Measurements from ENCODE around the gene GJD3. TPM values are rescaled to one million over a fixed set of nuclear protein-coding genes. Genes with fewer than 3 reads are reported as not detected.
A peak's percentile ranks its signal among the peaks of the same experiment; 100 is the strongest.
"Not testable (repeated sequence)": the region's sequence is repeated elsewhere in the genome, so short reads cannot be mapped to it uniquely, and the experiment has no call there.

Gene GJD3, protein sequence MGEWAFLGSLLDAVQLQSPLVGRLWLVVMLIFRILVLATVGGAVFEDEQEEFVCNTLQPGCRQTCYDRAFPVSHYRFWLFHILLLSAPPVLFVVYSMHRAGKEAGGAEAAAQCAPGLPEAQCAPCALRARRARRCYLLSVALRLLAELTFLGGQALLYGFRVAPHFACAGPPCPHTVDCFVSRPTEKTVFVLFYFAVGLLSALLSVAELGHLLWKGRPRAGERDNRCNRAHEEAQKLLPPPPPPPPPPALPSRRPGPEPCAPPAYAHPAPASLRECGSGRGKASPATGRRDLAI
- total RNA-seq (1 to 10 TPM in 1 of 5 donors, under 1 TPM in 1, not detected in 3; 0.55 to 1.2 TPM), polyA plus RNA-seq (not detected)
- long read RNA-seq, donor 1 = 0 reads
- long read RNA-seq, donor 2, partial matches to known transcripts = 0 of 2 reads
- long read RNA-seq, donor 2, other reads (novel, unspliced or antisense) = 0 of 2 reads
- long read RNA-seq, donor 3, partial matches to known transcripts = 0 of 1 reads
- long read RNA-seq, donor 3, other reads (novel, unspliced or antisense) = 0 of 1 reads
- long read RNA-seq, donor 4 = 0 reads
- long read RNA-seq, donor 5, partial matches to known transcripts = 0 of 2 reads
- long read RNA-seq, donor 5, other reads (novel, unspliced or antisense) = 0 of 2 reads
- long read RNA-seq, donor 6, transcript GJD3-201 (1 exons, 885 nt) = major isoform, 7 of 7 reads
- long read RNA-seq, donor 6, partial matches to known transcripts = 0 of 7 reads
- long read RNA-seq, donor 6, other reads (novel, unspliced or antisense) = 0 of 7 reads
- long read RNA-seq, donor 7, partial matches to known transcripts = 0 of 2 reads
- long read RNA-seq, donor 7, other reads (novel, unspliced or antisense) = 0 of 2 reads
- long read RNA-seq, donor 8, partial matches to known transcripts = 0 of 1 reads
- long read RNA-seq, donor 8, other reads (novel, unspliced or antisense) = 0 of 1 reads
- long read RNA-seq, donor 9 = 0 reads
- long read RNA-seq, donor 10, partial matches to known transcripts = 0 of 1 reads
- long read RNA-seq, donor 10, other reads (novel, unspliced or antisense) = 0 of 1 reads

DNA sequence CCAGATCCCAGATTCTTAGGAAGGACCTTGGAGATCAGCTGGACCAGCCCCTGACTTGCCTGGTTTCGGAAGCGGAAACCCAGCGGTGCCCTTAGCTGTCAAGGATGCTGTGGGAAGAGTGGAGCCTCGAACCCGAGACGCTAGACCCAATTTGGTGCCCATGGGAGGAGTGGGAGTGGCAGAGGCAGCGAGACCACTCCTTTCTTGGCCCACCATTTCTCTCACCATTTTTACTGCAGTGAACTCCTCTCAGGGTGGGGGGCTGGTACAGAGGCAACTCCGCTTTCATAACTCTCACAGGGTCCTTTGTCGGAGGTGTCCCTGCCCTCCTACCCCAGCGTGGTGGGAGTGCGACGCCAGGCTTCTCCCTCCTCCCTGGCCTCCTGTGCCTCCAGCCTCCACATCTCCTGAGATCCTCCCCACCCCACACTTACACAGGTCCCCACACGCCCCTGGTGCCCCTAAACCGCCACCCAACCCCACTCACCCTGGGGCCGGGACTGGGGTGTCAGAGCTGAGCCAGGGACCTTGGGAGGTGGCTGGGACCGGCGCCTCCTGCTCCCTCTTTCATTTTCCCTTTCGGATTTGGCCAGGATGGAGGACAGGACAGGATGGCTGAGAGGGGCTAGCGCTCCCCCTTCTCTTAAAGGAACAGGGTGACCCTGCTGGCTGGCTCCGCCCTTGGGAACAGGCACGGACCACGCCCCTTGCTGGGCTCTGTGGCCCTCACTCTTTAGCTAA is at the start of gene GJD3:
Gene GJD3, minus strand, starts transcription at position 617 of the 741 bp plus-strand sequence. CDS start 922 bp downstream, outside the sequence.
- Histone ChIP-seq H3K27ac (peak within 1 kb of the TSS in 1 of 5 donors; percentile 35), H3K4me1 (peaks cover 9 to 28% (median 22%) of the 10 kb centered on the region in 4 donors), H3K36me3 (no peaks in the 10 kb centered on the region), H3K4me3 (peak within 1 kb of the TSS; percentile 54 to 79 (median 62)), H3K27me3 (peaks cover 0 to 28% (median 0%) of the 10 kb centered on the region in 3 donors), H3K9me3 (no peaks in the 10 kb centered on the region)
- DNase-seq = peak in 1 of 2 donors; percentile 44
- 54 to 69% (median 61%) methylated on average over 20 to 22 of the region's 22 CpGs for WGBS, 5 donors
- TF ChIP-seq EP300 (IDR thresholded peaks at IDR 0.05) (no peak), POLR2AphosphoS5 (IDR thresholded peaks at IDR 0.05) (no peak), POLR2A (IDR thresholded peaks at IDR 0.05) (no peak)
- TF ChIP-seq, protein P1, sequence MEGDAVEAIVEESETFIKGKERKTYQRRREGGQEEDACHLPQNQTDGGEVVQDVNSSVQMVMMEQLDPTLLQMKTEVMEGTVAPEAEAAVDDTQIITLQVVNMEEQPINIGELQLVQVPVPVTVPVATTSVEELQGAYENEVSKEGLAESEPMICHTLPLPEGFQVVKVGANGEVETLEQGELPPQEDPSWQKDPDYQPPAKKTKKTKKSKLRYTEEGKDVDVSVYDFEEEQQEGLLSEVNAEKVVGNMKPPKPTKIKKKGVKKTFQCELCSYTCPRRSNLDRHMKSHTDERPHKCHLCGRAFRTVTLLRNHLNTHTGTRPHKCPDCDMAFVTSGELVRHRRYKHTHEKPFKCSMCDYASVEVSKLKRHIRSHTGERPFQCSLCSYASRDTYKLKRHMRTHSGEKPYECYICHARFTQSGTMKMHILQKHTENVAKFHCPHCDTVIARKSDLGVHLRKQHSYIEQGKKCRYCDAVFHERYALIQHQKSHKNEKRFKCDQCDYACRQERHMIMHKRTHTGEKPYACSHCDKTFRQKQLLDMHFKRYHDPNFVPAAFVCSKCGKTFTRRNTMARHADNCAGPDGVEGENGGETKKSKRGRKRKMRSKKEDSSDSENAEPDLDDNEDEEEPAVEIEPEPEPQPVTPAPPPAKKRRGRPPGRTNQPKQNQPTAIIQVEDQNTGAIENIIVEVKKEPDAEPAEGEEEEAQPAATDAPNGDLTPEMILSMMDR (IDR thresholded peaks at IDR 0.05) = no peak
- intact Hi-C loops (cut with DNase I; ENCODE audit: low total_unique reads) = loop anchor here (10.0 kb wide), 1 partner anchor 71 kb away; no protein-coding TSS in a partner anchor

DNA sequence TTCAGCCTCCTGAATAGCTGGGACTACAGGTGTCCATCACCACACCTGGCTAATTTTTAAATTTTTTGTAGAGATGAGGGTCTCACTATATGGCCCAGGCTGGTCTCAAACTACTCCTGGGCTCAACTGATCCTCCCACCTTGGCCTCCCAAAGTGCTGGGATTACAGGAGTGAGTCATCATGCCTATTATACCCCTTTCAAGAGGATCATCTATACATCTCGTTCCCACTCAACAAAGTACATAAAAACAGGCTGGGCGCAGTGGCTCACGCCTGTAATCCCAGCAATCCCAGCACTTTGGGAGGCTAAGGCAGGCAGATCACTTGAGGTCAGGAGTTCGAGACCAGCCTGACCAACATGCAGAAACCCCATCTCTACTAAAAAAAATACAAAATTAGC is 49.8 kb upstream of the GJD3 start:
- H3K27ac ChIP-seq, H3K36me3 ChIP-seq, H3K27me3 ChIP-seq, DNase-seq, H3K4me3 ChIP-seq, H3K9me3 ChIP-seq: not testable (repeated sequence)
- peaks cover 4 to 39% (median 19%) of the 10 kb centered on the region in 4 donors for H3K4me1 ChIP-seq
- WGBS, 5 donors = 80 to 89% (median 86%) methylated on average over 4 of the region's 4 CpGs
- intact Hi-C loops (cut with DNase I; ENCODE audit: low total_unique reads) = loop anchor here (10.0 kb wide), 1 partner anchor 120 kb away; no protein-coding TSS in a partner anchor

DNA sequence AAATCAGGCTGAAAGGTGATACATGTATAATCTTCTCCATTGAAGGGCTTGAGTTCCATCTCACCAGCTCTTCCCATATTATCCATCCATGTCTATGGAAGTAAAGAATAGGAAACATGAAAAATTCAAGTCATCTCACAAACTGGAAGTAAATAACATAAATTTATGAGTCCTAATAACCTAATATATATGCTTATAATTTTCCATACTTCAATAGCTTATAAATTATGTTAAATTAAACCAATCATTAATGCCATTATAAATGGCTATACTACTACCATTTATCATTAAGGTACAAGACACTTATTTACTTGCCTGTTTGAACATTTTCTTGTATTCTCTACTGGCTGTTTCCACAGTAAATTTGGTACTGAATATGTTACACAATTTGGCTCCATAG is 48.3 kb upstream of the GJD3 start:
- Histone ChIP-seq H3K4me1 (peaks cover 4 to 27% (median 12%) of the 10 kb centered on the region in 4 donors), H3K9me3 (no peaks in the 10 kb centered on the region), H3K4me3 (no peak overlapping the region), H3K27ac (no peak overlapping the region), H3K36me3 (no peaks in the 10 kb centered on the region), H3K27me3 (no peaks in the 10 kb centered on the region)
- TF ChIP-seq EP300 (IDR thresholded peaks at IDR 0.05) = no peak
- no peak for DNase-seq
- intact Hi-C loops (cut with DNase I; ENCODE audit: low total_unique reads) = loop anchor here (10.0 kb wide), 1 partner anchor 118 kb away; no protein-coding TSS in a partner anchor

DNA sequence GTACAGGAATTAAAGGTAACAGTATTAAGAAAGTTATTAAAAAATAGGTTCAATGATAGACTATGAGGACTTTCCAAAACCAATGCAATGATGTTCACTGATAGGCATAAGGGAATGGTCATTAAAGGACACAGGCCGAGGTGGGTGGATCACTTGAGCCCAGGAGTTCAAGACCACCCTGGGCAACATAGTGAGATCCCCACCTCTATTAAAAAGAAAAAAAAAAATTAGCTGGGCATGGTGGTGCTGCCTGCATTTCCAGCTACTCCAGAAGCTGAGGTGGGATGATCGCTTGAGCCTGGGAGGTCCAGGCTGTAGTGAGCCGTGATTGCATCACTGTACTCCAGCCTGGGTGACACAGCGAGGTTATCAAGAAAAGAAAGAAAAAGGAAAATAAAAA is 47.3 kb upstream of the GJD3 start:
- TF ChIP-seq POLR2A (IDR thresholded peaks at IDR 0.05) = no peak
- TF ChIP-seq, protein P1 (IDR thresholded peaks at IDR 0.05) = no peak
- no peak for TF ChIP-seq POLR2AphosphoS5 (IDR thresholded peaks at IDR 0.05)
- no peak for TF ChIP-seq EP300 (IDR thresholded peaks at IDR 0.05)
- intact Hi-C loops (cut with DNase I; ENCODE audit: low total_unique reads) = loop anchor here (10.0 kb wide), 1 partner anchor 117 kb away; no protein-coding TSS in a partner anchor
- Histone ChIP-seq H3K4me3 (no peak overlapping the region), H3K9me3 (no peaks in the 10 kb centered on the region), H3K4me1 (peaks cover 0 to 20% (median 4%) of the 10 kb centered on the region in 4 donors), H3K36me3 (peaks cover 0 to under 1% (median 0%) of the 10 kb centered on the region in 4 donors), H3K27ac (no peak overlapping the region), H3K27me3 (no peaks in the 10 kb centered on the region)
- 94 to 97% (median 96%) methylated on average over 4 of the region's 4 CpGs for WGBS, 5 donors
- DNase-seq = no peak
